Measurements from ENCODE around the gene OR7G1.

OR7G1 gene

GRCh38 chr19:9115307-9115813 lies at the start of gene OR7G1:
TSS of gene OR7G1 (minus strand) at chr19:9115763. CDS start at chr19:9115763, 0 bp downstream.
- TF ChIP-seq CTCF (IDR thresholded peaks at IDR 0.05; ENCODE audit: extremely low read depth, missing control alignments) = no peak

GRCh38 chr19:9165261-9165660 lies 49.7 kb upstream of the OR7G1 start:
- no peak for TF ChIP-seq CTCF (IDR thresholded peaks at IDR 0.05; ENCODE audit: extremely low read depth, missing control alignments)
- DNase-seq (ENCODE audit: low spot score) = no peak

More at GRCh38 chr19:9115307-9115813, at the start of gene OR7G1:
- DNase-seq (ENCODE audit: low spot score) = no peak

GRCh38 chr19:9161427-9161826 lies 45.9 kb upstream of the OR7G1 start:
- no peak for DNase-seq (ENCODE audit: low spot score)
- TF ChIP-seq CTCF (IDR thresholded peaks at IDR 0.05; ENCODE audit: extremely low read depth, missing control alignments) = no peak

- TF ChIP-seq CTCF (IDR thresholded peaks at IDR 0.05; ENCODE audit: extremely low read depth, missing control alignments) = no peak
- DNase-seq (ENCODE audit: low spot score) = no peak
Measured at GRCh38 chr19:9159891-9160290, 44.3 kb upstream of the OR7G1 start.

- DNase-seq (ENCODE audit: low spot score) = no peak
Measured at GRCh38 chr19:9156304-9156703, 40.7 kb upstream of the OR7G1 start.

GRCh38 chr19:9155591-9155990 lies 40.0 kb upstream of the OR7G1 start:
- TF ChIP-seq CTCF (IDR thresholded peaks at IDR 0.05; ENCODE audit: extremely low read depth, missing control alignments) = no peak
- no peak for DNase-seq (ENCODE audit: low spot score)

More at GRCh38 chr19:9156304-9156703, 40.7 kb upstream of the OR7G1 start:
- TF ChIP-seq CTCF (IDR thresholded peaks at IDR 0.05; ENCODE audit: extremely low read depth, missing control alignments) = no peak

DNA sequence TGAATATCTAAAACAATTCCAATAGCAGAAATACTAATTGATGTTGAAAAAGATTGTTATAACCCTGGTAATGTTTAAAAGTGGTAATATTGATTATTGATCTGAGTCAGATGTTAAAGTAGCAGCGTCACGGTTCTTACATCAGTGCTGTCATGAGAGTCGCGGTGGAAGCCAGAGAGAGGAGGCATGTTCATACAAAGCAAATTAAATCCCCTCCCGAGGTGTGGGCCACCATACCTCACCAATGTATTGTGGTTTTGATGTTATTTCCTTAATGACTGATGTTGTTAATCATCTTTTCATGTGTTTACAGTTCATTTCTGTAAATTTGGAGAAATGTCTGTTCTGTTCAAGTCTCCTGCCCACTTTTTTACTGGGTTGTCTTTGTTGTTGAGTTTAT lies 35.8 kb upstream of the OR7G1 start:
- no peak for TF ChIP-seq CTCF (IDR thresholded peaks at IDR 0.05; ENCODE audit: extremely low read depth, missing control alignments)
- DNase-seq (ENCODE audit: low spot score) = no peak
